Neural progenitor cell (in vitro differentiated cells): ENCODE results near the gene TMEM128.

Source experiments
- CTCF ChIP-seq: fragments of 200-600 bp; sonication (generic); IDR thresholded peaks from 2 replicates; pipeline ENCODE4 v1.5.1; 2017; ENCODE audit warnings: antibody characterized with exemption, mild to moderate bottlenecking
- EZH2 ChIP-seq: fragments of 200-600 bp; sonication (generic); IDR thresholded peaks from 2 replicates; pipeline ENCODE4 v1.6.1; 2017; ENCODE audit warnings: antibody characterized with exemption, mild to moderate bottlenecking, moderate library complexity
- EZH2phosphoT487 ChIP-seq: fragments of 200-600 bp; sonication (generic); IDR thresholded peaks from 2 replicates; pipeline ENCODE4 v1.6.1; 2017; ENCODE audit warnings: antibody characterized with exemption

- peak; percentile 7 for TF ChIP-seq CTCF
- no peak for TF ChIP-seq EZH2
- no peak for TF ChIP-seq EZH2phosphoT487
These were observed 12.2 kb upstream of the TMEM128 start for GRCh38 chr4:4260185-4260751.
